ENCODE data around the gene PIGQ.

Gene PIGQ

GRCh38 chr16:569445-570254 lies at the start of gene PIGQ:
PIGQ (plus strand) TSS chr16:569968; CDS start chr16:574075, 4,107 bp downstream.
- DNase-seq (ENCODE audit: low read depth in 2 of 2): no peak

- no peak for DNase-seq (ENCODE audit: low read depth in 2 of 2)
These were observed 48.9 kb upstream of the PIGQ start for GRCh38 chr16:520847-521246.

GRCh38 chr16:521381-522210 lies 48.2 kb upstream of the PIGQ start:
- no peak for DNase-seq (ENCODE audit: low read depth in 2 of 2)

GRCh38 chr16:522320-523096 lies 47.3 kb upstream of the PIGQ start:
- DNase-seq (ENCODE audit: low read depth in 2 of 2): no peak

GRCh38 chr16:523097-523741 lies 46.5 kb upstream of the PIGQ start:
- no peak for DNase-seq (ENCODE audit: low read depth in 2 of 2)

- no peak for DNase-seq (ENCODE audit: low read depth in 2 of 2)
These were observed 45.3 kb upstream of the PIGQ start for GRCh38 chr16:524274-525040.

GRCh38 chr16:525123-525519 lies 44.6 kb upstream of the PIGQ start:
- DNase-seq (ENCODE audit: low read depth in 2 of 2): no peak

GRCh38 chr16:525520-526180 lies 44.1 kb upstream of the PIGQ start:
- peak; percentile 12 to 27 for DNase-seq (ENCODE audit: low read depth in 2 of 2)

GRCh38 chr16:526181-527014 lies 43.4 kb upstream of the PIGQ start:
- no peak for DNase-seq (ENCODE audit: low read depth in 2 of 2)

- DNase-seq (ENCODE audit: low read depth in 2 of 2): peak; percentile 56
These were observed 42.5 kb upstream of the PIGQ start, which contains the start of gene CAPN15 for GRCh38 chr16:527015-527903. CAPN15 (plus strand) TSS chr16:527712; CDS start chr16:546839, 19,127 bp downstream.

- DNase-seq (ENCODE audit: low read depth in 2 of 2): peak in 1 of 2 experiments; percentile 7
These were observed 41.4 kb upstream of the PIGQ start for GRCh38 chr16:528111-529011.

GRCh38 chr16:529012-529575 lies 40.7 kb upstream of the PIGQ start:
- DNase-seq (ENCODE audit: low read depth in 2 of 2): no peak

GRCh38 chr16:530111-530817 lies 39.5 kb upstream of the PIGQ start:
- DNase-seq (ENCODE audit: low read depth in 2 of 2): no peak

GRCh38 chr16:531494-532125 lies 38.2 kb upstream of the PIGQ start:
- no peak for DNase-seq (ENCODE audit: low read depth in 2 of 2)

- DNase-seq (ENCODE audit: low read depth in 2 of 2): no peak
These were observed 36.2 kb upstream of the PIGQ start for GRCh38 chr16:533391-534123.

Data from fibroblast of skin of left biceps (primary cell).